IgD-negative memory B cell (primary cell): ENCODE measurements around the gene VAV2. TPM values are rescaled to one million over a fixed set of nuclear protein-coding genes. Genes with fewer than 3 reads are reported as not detected.

ENCODE experiments used
- H3K27ac Mint-ChIP-seq, 3 donors: one replicate each; pipeline ENCODE4 v1.8.0; 2020 to 2022; ENCODE audit warnings: mild to moderate bottlenecking in 3 of 3, mixed read lengths in 3 of 3, moderate library complexity in 1 of 3
- H3K27me3 Mint-ChIP-seq: one replicate; pipeline ENCODE4 v1.8.0; 2021; ENCODE audit warnings: mixed read lengths
- H3K36me3 Mint-ChIP-seq: one replicate; pipeline ENCODE4 v1.8.0; 2020; ENCODE audit warnings: mild to moderate bottlenecking, mixed read lengths
- H3K4me1 Mint-ChIP-seq, 3 donors: one replicate each; pipeline ENCODE4 v1.8.0; 2020 to 2022; ENCODE audit warnings: mixed read lengths in 3 of 3, mild to moderate bottlenecking in 1 of 3
- H3K4me3 Mint-ChIP-seq, 4 donors: one replicate each; pipeline ENCODE4 v1.8.0; 2020 to 2022; ENCODE audit warnings: mild to moderate bottlenecking in 4 of 4, mixed read lengths in 4 of 4, moderate library complexity in 3 of 4
- H3K9me3 Mint-ChIP-seq, 3 donors: one replicate each; pipeline ENCODE4 v1.8.0; 2020 to 2021; ENCODE audit warnings: mixed read lengths in 3 of 3, mild to moderate bottlenecking in 1 of 3
- polyA plus RNA-seq: library from polyadenylated mRNA; unstranded; fragments of 300-500 nt; fragmentation: Illumina TruSeq; gene quantifications from one replicate; pipeline ENCODE4 v1.2.3, GENCODE V29; 2021

Gene VAV2
- 28.7 TPM for polyA plus RNA-seq

- H3K36me3 Mint-ChIP-seq, result no peaks in the 10 kb centered on the region
- peak within 1 kb of the TSS in 2 of 3 donors; percentile 86 to 95 for H3K27ac Mint-ChIP-seq
- H3K4me1 Mint-ChIP-seq, result peaks cover 15 to 26% (median 26%) of the 10 kb centered on the region in 3 donors
These were observed at the start of gene VAV2 for GRCh38 chr9:133991964-133992779. Gene VAV2, minus strand, starts transcription at chr9:133992324. Its CDS starts 46 bp downstream, at chr9:133992278.

GRCh38 chr9:134041649-134041962 lies 49.5 kb upstream of the VAV2 start:
- Mint-ChIP-seq H3K27ac (no peak overlapping the region), H3K36me3 (peaks cover 6% of the 10 kb centered on the region)

More at GRCh38 chr9:133991964-133992779, at the start of gene VAV2:
- Mint-ChIP-seq H3K9me3 (no peaks in the 10 kb centered on the region), H3K27me3 (no peaks in the 10 kb centered on the region), H3K4me3 (peak within 1 kb of the TSS; percentile 88 to 96 (median 95))

GRCh38 chr9:134040781-134041648 lies 48.9 kb upstream of the VAV2 start:
- Mint-ChIP-seq H3K27me3 (no peaks in the 10 kb centered on the region), H3K36me3 (peaks cover 6% of the 10 kb centered on the region), H3K27ac (no peak overlapping the region), H3K4me1 (no peaks in the 10 kb centered on the region), H3K4me3 (no peak overlapping the region), H3K9me3 (peaks cover 0 to 9% (median 5%) of the 10 kb centered on the region in 3 donors)

More at GRCh38 chr9:134041649-134041962, 49.5 kb upstream of the VAV2 start:
- Mint-ChIP-seq H3K9me3 (peaks cover 0 to 9% (median 5%) of the 10 kb centered on the region in 3 donors), H3K4me1 (no peaks in the 10 kb centered on the region), H3K4me3 (no peak overlapping the region), H3K27me3 (no peaks in the 10 kb centered on the region)

GRCh38 chr9:134040176-134040565 lies 48.0 kb upstream of the VAV2 start:
- H3K9me3 Mint-ChIP-seq, result peaks cover 0 to 9% (median 5%) of the 10 kb centered on the region in 3 donors
- peak overlapping the region in 1 of 4 donors; percentile 39 for H3K4me3 Mint-ChIP-seq
- no peak overlapping the region for H3K27ac Mint-ChIP-seq
- H3K36me3 Mint-ChIP-seq, result peaks cover 6% of the 10 kb centered on the region
- H3K27me3 Mint-ChIP-seq, result no peaks in the 10 kb centered on the region
- no peaks in the 10 kb centered on the region for H3K4me1 Mint-ChIP-seq

- H3K36me3 Mint-ChIP-seq, result peaks cover 6% of the 10 kb centered on the region
- H3K27ac Mint-ChIP-seq, result no peak overlapping the region
- H3K27me3 Mint-ChIP-seq, result no peaks in the 10 kb centered on the region
These were observed 47.5 kb upstream of the VAV2 start for GRCh38 chr9:134039386-134040175.

GRCh38 chr9:134037641-134038040 lies 45.5 kb upstream of the VAV2 start:
- Mint-ChIP-seq H3K27me3 (no peaks in the 10 kb centered on the region), H3K9me3 (peaks cover 0 to 9% (median 5%) of the 10 kb centered on the region in 3 donors), H3K36me3 (peaks cover 9% of the 10 kb centered on the region), H3K4me1 (no peaks in the 10 kb centered on the region), H3K4me3 (no peak overlapping the region), H3K27ac (no peak overlapping the region)

More at GRCh38 chr9:134039386-134040175, 47.5 kb upstream of the VAV2 start:
- H3K4me1 Mint-ChIP-seq, result no peaks in the 10 kb centered on the region
- peak overlapping the region in 1 of 4 donors; percentile 57 for H3K4me3 Mint-ChIP-seq
- H3K9me3 Mint-ChIP-seq, result peaks cover 0 to 9% (median 5%) of the 10 kb centered on the region in 3 donors

- H3K36me3 Mint-ChIP-seq, result peaks cover 9% of the 10 kb centered on the region
- peak overlapping the region in 1 of 3 donors; percentile 57 for H3K27ac Mint-ChIP-seq
- peaks cover 0 to 9% (median 5%) of the 10 kb centered on the region in 3 donors for H3K9me3 Mint-ChIP-seq
- H3K4me3 Mint-ChIP-seq, result no peak overlapping the region
- H3K4me1 Mint-ChIP-seq, result no peaks in the 10 kb centered on the region
- H3K27me3 Mint-ChIP-seq, result no peaks in the 10 kb centered on the region
These were observed 44.0 kb upstream of the VAV2 start for GRCh38 chr9:134036130-134036529.

- H3K9me3 Mint-ChIP-seq, result peaks cover 0 to 9% (median 5%) of the 10 kb centered on the region in 3 donors
- no peak overlapping the region for H3K27ac Mint-ChIP-seq
- no peaks in the 10 kb centered on the region for H3K4me1 Mint-ChIP-seq
- H3K4me3 Mint-ChIP-seq, result no peak overlapping the region
- H3K36me3 Mint-ChIP-seq, result peaks cover 9% of the 10 kb centered on the region
- H3K27me3 Mint-ChIP-seq, result no peaks in the 10 kb centered on the region
These were observed 43.2 kb upstream of the VAV2 start for GRCh38 chr9:134035041-134036039.

- Mint-ChIP-seq H3K27ac (no peak overlapping the region), H3K36me3 (peaks cover 9% of the 10 kb centered on the region), H3K27me3 (no peaks in the 10 kb centered on the region), H3K4me3 (no peak overlapping the region), H3K9me3 (peaks cover 0 to 7% (median 5%) of the 10 kb centered on the region in 3 donors), H3K4me1 (no peaks in the 10 kb centered on the region)
These were observed 42.3 kb upstream of the VAV2 start for GRCh38 chr9:134034215-134035040.

GRCh38 chr9:134033516-134034214 lies 41.5 kb upstream of the VAV2 start:
- Mint-ChIP-seq H3K4me1 (no peaks in the 10 kb centered on the region), H3K4me3 (no peak overlapping the region), H3K36me3 (peaks cover 4% of the 10 kb centered on the region), H3K27me3 (no peaks in the 10 kb centered on the region), H3K27ac (peak overlapping the region in 2 of 3 donors; percentile 18 to 71), H3K9me3 (no peaks in the 10 kb centered on the region)

- Mint-ChIP-seq H3K4me1 (no peaks in the 10 kb centered on the region), H3K36me3 (peaks cover 4% of the 10 kb centered on the region), H3K27ac (no peak overlapping the region), H3K27me3 (no peaks in the 10 kb centered on the region), H3K4me3 (no peak overlapping the region), H3K9me3 (no peaks in the 10 kb centered on the region)
These were observed 40.5 kb upstream of the VAV2 start for GRCh38 chr9:134032456-134033222.

GRCh38 chr9:134031783-134032182 lies 39.7 kb upstream of the VAV2 start:
- H3K4me3 Mint-ChIP-seq, result no peak overlapping the region
- no peaks in the 10 kb centered on the region for H3K9me3 Mint-ChIP-seq
- no peaks in the 10 kb centered on the region for H3K27me3 Mint-ChIP-seq

More at GRCh38 chr9:134031783-134032182, 39.7 kb upstream of the VAV2 start:
- Mint-ChIP-seq H3K27ac (no peak overlapping the region), H3K4me1 (peaks cover 0 to 4% (median 0%) of the 10 kb centered on the region in 3 donors), H3K36me3 (peaks cover 4% of the 10 kb centered on the region)
